HG03442 (cell line): ENCODE data around the gene FOXO3.
"Not testable (repeated sequence)": the region's sequence is repeated elsewhere in the genome, so short reads cannot be mapped to it uniquely, and the experiment has no call there.

Source experiments
- ATAC-seq: cut with Tn5 transposase; IDR thresholded peaks from one replicate; pipeline ENCODE4 v1.9.1; 2021; ENCODE audit warnings: mild to moderate bottlenecking, moderate library complexity; ENCODE audit not compliant: unreplicated experiment

The FOXO3 gene

GRCh38 chr6:108681721-108682120, 121.0 kb downstream of the FOXO3 start:
- not testable (repeated sequence) for ATAC-seq

GRCh38 chr6:108682383-108683119, 121.8 kb downstream of the FOXO3 start:
- ATAC-seq = not testable (repeated sequence)

DNA sequence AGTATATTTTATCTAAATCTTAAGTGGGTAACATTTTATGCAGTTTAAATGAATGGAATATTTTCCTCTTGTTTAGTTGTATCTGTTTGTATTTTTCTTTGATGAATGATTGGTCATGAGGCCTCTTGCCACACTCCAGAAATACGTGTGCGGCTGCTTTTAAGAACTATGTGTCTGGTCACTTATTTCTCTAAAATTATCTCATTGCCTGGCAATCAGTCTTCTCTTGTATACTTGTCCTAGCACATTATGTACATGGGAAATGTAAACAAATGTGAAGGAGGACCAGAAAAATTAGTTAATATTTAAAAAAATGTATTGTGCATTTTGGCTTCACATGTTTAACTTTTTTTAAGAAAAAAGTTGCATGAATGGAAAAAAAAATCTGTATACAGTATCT, 123.3 kb downstream of the FOXO3 start:
- ATAC-seq = not testable (repeated sequence)

DNA sequence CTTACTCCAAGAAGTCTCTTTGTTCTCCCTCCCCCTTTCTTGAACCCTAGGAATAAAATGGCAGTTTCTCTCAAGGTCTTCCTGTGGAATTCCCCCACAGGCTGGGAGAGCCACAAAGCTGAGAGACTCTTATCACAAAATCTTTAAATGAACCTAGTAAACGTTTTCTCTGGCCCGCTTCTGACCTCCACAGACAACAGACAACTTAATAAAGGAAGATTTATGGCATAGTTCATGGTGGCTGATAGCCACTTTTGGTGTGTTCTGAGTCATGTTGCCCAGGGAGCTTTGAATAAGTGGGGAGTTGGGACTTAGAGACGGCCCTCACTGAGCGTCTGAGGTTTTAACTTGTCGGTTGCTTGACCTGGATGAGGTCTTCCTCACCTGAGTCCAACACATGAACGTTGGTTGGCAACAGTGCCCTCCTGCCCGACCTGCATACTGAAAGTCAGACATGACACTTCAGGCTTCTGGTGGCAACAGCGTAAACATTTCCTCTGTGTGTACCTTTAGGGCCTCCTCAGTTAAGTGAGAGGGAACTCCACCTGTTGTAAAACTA, 124.1 kb downstream of the FOXO3 start:
- no peak for ATAC-seq

DNA sequence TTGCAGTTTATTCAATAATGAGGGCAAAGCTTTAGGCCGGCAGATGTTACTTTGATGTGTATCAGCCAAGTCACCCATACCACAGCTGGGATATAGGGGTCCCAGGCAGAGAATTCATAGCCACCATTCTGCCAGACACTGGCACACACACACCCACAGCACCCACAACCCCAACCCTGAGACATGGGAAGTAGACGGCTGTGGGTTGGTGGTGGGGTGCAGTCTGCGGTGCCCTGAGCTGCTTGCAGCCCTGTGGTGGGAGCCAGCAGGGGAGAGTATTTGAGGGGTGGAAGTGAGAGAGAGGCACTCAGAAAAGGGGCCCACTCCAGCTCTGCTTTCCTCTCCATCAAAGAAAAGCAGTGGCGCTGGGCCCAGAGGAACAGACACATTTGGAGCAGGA, 125.3 kb downstream of the FOXO3 start:
- ATAC-seq = no peak

DNA sequence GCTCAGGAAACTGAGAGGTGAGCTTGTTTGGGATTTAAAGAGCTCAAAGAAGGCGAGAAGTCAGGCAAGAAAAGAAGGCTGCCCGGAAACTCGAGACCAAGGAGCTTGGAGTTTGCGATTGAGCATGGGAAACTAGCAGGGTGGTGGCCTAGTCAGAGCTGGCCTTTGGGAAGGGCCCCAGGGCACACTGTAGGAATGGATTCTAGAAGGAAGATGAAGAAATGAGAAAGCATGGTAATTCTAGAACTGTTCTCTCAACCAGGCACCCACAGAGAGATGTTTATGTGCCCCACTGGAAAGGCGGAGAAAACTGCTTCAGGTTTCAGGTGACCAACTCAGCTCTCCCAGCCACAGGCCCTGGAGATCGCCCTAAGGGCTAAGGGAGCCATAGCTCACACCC, 126.2 kb downstream of the FOXO3 start:
- ATAC-seq = no peak

DNA sequence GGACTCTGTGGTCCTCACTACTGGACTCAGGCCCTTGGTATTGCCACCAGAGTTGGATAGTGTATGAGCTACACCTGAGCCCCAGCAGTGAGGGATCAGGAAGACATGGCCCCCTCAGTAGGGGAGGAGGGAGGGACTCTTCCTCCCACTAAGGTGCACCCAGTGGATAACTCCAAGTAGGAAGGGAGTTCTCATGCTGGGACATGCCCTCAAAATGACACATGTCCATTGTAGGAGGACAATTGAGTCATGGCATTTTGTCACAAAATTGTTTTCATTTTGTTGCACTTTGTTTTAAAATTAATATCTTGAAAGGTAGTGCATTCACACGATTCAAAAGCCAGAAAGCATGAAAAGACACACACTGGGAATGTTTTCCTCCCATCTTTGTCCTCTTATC, 127.2 kb downstream of the FOXO3 start:
- no peak for ATAC-seq

DNA sequence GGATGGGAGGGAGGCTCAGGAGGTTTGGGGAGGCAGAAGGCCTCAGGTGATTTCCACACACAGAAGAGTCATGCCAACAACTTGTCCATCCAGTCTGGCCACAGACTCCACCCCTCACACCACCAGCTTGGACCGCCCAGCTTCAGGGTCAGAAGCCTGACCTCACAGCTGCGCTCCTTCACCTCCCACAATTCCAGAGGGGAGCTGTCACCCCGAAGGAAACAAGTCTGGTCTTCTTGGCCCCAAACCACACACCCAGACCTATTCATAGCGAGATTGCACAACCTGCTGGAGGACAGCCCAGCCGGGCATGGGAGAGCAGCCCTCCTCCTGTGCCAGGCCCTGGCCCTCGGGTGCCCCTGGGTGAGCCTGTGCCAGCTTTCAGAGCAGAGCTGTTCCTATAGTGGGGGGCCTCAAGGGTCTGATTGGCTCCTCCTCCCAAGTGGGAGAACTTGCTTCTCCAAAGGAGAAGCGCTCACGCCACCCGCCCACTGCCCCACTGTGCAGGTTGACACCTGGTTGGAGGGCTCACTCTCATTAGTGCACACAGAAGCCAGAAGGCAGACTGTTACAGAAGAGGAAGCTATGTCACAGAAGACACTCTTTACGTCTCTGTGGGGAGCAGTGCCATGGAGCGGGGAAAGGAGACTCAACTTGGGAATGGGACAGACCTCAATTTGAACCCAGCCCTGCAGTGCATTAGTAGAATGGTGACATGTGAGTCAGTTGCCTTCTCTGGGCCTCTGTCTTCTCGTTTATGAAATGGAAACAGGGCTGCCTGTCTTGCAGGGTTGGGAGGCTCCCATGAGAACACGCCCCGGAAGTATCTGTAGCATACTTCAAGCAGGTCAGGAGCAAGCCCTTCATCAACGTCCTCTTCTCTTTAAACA, 128.8 kb downstream of the FOXO3 start:
- no peak for ATAC-seq

GRCh38 chr6:108690326-108691049, 129.8 kb downstream of the FOXO3 start:
- ATAC-seq = no peak

- ATAC-seq = no peak
Observed at GRCh38 chr6:108693430-108694154, 132.9 kb downstream of the FOXO3 start.

GRCh38 chr6:108694816-108695215, 134.1 kb downstream of the FOXO3 start:
- no peak for ATAC-seq

- ATAC-seq = no peak
Observed at GRCh38 chr6:108697561-108698161, 136.9 kb downstream of the FOXO3 start.

DNA sequence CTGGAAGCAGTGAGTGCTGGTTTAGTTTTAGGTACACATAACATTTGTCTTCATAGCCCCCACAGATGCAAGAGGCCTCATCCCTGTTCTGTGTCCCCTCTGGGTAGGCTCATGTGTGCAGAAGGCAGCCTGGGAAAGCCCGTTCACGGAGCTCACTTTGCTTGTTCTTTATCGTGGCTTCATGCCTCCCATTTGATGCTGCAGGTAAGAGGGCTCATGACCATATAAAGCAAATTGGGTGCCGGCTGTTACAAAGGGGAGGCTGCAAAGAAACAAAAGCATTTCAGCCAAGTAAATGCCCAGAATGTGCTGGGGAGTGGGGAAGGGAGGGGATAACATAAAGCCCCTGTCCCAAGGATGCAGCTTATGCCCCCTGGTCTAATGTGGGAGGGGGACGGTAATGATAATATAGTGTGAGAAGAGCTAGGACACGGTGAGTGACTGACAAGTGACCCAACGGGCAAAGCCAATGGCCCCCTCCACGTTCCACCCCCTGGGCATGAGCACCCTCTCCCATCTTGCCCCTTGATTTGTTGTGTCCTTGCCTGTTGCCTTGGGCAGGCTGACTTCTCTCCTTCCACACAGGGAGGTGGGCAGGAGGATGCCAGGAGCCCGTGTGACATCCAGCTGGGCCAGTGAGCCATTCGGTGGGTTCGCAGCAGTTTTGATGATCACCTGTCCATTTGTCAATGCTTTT, 138.0 kb downstream of the FOXO3 start:
- ATAC-seq = no peak

DNA sequence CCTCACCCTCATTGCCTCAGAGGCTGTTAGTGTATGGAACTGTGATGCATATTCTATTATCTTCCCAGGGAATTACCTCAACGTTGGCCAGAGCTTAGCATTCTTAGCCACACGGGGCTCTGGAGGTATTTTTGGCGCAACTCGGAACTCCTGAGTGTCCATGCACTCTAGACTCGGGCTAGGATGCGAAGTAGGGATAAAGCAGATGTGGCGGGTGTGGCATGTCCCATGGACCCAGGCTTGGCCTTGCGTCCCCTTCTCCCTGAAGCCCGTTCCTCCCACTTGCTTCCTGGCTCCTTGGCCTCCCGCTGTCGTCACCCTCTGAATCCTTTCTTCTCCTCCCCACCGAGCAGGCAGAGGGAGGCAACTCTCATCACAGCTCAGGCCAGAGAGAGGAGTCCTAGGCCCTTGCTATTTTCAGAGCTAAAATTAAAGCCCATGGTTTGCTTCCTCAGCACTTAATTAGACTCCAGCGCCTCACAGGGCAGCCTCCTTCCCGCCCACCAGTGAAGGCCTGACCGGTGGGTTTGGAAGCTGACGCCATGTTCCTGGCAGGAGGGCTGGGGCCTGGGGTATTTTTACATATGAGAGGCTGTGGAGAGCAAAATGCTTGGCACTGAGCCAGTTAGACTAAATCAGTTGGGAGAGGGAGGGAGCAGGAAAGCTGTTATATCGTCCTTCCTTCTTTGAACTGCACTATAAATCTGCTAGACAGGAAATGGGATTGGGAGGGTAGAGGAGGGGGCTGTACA, 138.7 kb downstream of the FOXO3 start:
- ATAC-seq = no peak

DNA sequence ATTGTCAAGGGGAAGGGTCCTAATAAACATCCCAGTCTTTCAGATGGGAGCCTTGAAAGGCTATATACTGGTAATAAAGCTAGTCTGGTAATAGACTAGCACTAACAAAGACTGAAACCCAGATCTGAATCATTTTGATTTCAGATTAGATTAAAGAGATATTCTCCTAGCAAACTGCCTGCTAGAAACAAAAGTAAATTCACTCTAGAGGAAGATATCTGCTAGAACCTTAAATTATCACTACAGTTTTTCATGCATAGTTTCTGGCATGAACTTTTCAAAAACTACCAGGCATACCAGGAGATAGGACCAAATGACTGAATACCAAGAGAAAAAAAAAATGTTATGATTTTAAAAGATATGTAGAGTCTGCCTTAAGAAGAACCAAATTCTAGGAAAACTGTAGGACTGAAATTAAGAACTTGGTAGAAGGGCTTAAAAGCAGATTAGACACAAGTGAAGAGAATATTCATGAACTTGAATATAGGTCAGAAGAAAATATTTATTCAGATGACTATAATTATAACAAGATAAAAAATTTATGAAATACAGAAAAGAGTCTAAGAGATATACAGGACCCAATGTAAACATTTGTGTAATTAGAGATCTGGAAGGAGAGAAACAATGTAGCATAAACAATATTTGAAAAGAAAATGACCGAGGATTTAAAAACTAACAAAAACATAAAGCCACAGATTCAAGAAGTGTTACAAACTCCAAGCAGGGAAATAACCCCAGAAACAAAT, 141.6 kb downstream of the FOXO3 start:
- ATAC-seq = no peak

- ATAC-seq = no peak
Observed at GRCh38 chr6:108706649-108707048, 145.9 kb downstream of the FOXO3 start.

- ATAC-seq = no peak
Observed at GRCh38 chr6:108707328-108707976, 146.7 kb downstream of the FOXO3 start.

GRCh38 chr6:108710030-108710429, 149.3 kb downstream of the FOXO3 start:
- ATAC-seq = no peak
